NK-92 treated with Interleukin-12 subunit alpha and Interleukin-12 subunit beta, amount 100 ng/mL, for 24 hours (cell line): ENCODE data around the gene C22orf39.

Experiments used
- DNase-seq: peaks from one replicate; lab custom pipeline; 2025; lab: John Stamatoyannopoulos, UW

C22orf39 gene

DNA sequence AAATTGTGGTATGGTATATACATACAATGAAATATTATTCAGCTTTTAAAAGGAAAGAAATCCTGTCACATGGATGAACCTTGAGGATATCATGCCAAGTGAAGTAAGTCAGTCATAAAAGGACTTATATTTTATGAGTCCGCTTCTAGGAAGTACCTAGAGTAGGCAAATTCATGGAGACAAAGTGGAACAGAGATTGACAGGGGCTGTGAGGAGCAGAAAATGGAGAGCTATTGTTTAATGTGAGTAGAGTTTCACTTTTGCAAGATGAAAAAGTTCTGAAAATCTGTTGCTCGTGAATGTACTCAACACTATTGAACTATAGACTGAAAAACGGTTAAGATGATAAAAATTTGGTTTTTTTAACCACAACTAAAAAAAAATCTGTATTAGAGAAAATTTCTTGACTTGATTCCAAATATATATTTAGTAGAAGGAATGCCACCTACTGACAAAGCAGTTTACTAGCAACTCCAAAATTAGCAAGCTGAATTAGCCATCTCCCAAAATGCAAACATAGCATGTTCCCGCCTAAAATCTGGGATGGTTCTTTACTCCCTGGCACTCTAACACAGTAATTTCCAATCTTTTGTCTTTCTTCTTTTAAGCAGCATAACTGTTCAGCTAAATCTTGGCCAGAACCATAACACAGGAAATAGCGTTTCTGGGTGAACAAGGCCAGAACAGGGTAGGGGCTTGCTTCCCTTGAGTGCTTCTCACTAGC, 30.0 kb upstream of the C22orf39 start:
- DNase-seq: no peak

DNA sequence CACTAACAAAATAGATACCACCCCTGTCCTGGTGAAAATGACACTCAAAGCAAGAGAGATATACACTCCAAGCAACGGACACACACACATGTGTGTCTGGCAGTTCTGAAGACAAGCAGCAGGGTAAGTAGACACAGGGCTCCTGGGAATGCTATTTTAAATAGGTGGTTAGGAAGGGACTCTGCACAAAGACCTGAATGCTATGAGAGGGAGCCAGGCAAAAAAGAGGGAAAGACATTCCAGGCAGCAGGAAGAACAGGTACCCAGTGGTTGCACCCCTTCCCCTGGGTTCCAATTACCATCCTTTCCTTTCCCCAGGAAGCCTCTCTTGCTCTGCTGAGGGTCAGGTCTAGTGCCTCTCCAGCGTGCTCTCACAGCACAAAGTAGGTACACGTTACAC, 28.5 kb upstream of the C22orf39 start:
- DNase-seq: no peak

DNA sequence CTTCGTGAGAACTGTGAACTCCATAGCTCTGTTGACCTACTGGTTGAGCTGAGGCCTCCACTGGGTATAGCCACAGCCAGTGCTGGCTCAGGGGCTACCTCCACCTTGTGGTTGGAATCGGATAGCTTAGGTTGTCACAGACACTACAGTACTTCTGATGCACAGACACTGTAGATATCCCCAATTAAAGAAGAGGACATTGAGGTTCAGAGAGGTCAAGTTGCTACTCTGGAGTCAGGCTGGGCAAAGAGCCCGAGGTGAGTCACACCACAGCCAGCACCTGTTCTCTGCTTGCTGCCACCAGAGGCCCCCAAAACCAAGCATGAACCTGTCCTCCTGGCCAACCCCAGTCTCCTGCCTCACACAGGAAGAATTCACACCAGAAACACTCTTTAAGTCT, 26.1 kb upstream of the C22orf39 start:
- no peak for DNase-seq

GRCh38 chr22:19472233-19472632, 24.7 kb upstream of the C22orf39 start:
- DNase-seq: no peak

DNA sequence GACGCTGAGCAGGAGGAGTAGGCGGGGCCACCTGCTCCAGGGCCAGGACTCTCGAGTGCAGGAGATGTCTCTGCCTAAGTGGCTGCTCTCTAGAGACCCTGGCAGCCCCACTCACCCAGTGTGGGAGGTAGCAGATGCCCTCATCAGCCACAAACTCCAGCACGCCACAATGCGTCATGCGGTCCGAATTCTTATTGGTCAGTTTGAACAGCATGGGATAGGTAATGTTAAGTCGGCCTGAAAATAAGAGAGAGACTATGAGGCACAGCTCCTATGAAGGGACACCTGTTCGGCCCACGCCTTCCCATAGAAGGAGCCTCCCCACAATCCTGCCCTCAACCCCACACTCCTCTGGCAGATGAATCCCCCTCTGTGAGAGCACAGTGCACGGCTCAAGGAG, 24.1 kb upstream of the C22orf39 start:
- no peak for DNase-seq

DNA sequence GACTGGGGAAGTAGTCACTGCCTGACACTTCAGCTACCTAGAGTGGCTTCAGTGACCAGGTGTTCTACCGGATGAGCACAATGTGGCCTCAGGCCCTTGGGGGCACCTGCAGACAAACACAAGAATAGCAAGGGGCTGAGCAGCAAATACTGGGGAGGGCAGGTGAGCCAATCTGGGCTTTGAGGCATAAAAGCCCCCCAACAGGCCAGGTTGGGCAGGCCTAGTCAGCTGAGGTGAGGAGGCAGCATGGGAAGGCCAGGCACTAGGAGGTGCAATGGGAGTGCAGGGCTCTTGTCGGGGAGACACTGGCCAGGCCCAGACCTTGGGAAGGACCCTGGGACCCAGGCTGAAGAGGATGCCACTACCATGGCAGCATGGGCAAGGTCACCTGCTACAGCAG, 22.5 kb upstream of the C22orf39 start:
- no peak for DNase-seq

DNA sequence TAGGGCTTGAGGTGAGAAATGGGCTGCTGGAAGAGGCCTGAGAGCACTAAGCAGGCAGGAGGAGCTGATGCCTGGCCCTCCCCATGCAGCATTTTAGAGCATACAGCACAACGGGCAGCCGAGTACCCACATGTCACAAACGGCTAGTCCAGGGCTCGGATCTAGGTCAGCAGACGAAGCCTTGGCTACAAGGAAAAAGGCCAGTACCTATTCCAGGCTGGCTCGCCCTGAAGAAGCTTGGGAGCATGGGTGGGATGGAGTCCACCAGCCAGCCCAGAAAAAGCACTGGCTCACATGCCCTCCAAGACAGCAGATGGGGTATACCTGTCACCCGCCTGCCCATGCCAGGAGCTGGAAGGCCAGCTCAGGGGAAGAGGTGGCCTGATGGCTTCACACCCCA, 21.9 kb upstream of the C22orf39 start:
- no peak for DNase-seq

- no peak for DNase-seq
These were observed 20.4 kb upstream of the C22orf39 start for GRCh38 chr22:19467912-19468311.

DNA sequence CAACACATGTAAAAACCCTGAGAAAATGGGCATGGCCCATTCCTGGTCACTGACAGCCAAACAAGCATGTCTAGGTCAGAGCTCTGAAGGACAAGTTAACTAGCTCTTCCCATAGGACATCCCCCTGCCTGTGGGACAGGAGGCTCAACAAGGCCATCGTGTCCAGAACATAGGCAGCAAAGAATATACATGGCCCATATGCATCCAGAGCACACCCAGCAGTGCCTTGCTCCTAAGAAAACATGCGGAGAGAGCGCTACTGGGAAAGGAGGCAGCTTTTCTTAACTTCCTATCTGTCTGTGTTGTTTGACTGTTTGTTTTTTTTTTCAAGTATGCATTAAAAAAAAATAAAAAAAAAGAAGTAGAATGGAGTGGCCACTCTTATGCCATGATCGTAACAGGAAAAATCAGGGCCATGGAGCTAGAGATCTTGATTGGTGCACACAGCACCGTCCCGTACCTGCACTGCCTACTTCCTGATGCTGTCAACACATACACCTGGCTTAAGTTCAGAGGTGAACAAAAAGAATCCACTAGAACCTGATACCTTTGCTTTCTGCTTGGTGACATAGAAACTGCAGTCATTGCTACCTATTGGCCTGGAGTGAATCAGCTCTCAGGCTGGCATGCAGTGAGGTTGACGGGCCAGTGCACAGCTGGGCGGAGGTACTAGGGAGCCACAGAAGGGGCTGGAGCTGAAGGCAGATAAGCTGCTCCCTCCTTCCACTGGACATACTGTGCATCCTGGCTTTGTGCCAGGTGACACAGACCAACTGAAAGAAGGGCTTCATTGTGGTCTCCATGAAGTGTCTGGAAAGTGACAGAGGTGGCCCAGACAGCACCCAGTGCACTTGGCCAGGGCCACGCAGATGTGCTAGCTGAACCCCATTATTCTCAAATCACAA, 19.6 kb upstream of the C22orf39 start:
- DNase-seq: no peak

- no peak for DNase-seq
These were observed 18.7 kb upstream of the C22orf39 start for GRCh38 chr22:19466126-19466716.

- no peak for DNase-seq
These were observed 17.5 kb upstream of the C22orf39 start for GRCh38 chr22:19464975-19465374.

- no peak for DNase-seq
These were observed 17.0 kb upstream of the C22orf39 start for GRCh38 chr22:19464546-19464945.

DNA sequence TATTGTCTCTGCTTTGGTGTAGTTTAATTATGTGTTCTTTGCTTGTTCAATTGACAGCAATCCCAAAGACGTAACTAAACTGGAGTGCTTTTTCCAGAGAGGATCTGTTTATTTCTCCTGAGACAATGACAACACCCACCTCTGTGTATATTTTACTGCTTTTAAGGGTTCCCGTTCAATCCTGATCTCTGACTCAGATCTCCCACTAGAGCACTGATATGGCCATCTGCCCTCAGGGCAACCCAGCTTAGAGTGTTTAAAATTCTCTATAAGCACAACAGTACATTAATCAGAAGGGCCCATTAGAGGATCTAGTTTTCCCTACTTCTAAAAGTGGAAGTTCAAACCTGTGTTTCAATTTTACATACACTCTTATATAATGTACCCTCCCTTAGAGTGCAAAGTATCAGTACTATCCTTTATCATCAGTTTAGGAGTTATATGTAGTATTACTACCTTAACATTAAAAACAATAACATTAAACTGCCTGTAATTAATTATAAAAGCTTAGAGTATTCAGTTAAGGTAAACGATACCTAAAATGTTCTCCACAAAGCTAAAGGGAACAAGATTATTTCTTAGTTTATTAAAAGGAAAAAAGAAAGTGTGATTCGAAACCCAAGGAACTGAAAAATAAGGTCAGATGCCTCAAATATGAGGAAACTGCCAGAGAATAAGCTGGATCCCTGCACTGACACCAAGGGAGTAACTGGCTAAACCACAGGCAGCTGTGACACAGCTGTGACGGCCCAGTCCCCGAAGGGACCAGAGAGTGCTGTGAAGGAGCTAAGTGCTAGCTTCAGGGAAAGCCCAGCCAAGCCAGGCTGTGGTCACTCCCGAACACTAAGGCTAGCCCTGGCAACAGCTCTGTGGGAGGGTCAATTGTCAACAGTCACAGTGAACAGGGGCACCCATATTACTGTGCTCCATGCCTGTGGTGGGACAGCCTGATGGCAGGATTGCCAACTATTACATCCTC, 16.3 kb upstream of the C22orf39 start:
- DNase-seq: no peak

DNA sequence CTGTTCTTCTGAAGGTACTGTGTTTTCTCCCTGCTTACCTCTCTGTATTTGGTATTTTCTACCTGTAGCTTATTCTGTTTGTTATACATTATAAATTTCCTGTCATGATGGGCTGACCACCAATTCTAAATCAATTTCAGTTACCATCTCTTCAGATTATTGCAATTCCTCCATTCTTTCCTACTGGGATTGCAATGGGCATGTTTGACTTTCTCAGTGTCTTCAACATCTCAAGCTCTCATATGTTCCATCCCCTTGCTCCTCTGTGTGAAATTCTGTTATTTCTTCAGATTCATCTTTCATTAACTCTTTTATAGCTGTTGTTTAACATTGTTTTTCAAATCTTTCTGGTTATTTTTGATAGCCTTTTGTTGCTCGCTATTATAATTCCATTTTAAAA, 15.5 kb upstream of the C22orf39 start:
- no peak for DNase-seq

DNA sequence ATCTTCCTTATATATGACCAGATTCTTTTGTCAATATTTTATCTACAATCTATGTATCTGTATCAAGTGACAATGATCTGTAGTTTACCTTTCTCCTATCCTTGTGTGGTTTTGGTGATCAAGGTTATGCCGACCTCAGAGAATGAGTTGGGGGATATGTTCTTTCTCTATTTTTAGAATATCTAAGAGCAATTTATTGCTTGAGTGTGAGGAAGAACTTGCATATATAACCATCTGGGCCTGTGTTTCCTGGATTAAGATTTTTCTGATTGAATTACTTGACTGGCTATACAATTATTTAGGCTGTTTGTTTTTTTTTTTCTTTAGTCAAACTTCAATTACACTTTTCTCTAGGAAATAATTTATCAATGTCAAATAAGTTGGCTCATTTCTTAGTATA, 14.0 kb upstream of the C22orf39 start:
- no peak for DNase-seq

DNA sequence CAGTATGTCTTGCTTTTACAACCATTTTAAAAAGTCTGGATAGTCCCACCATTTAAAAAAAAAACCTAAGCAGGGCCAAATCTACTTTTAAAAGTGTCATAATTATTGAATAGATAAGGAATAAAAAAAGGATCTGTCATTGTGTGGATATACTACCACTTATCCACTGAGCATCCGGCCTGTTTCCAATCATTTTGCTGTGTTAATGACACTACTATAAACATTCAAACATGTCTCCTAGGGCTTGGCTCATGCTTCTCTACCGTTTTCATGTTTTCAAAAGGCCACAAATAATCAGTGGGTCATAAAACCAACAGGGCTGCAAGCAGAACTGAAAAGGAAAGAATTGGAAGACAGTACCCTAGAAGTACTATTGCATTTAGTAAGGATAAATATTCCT, 12.5 kb upstream of the C22orf39 start:
- DNase-seq: no peak

GRCh38 chr22:19457828-19458428, 10.4 kb upstream of the C22orf39 start:
- DNase-seq: no peak

DNA sequence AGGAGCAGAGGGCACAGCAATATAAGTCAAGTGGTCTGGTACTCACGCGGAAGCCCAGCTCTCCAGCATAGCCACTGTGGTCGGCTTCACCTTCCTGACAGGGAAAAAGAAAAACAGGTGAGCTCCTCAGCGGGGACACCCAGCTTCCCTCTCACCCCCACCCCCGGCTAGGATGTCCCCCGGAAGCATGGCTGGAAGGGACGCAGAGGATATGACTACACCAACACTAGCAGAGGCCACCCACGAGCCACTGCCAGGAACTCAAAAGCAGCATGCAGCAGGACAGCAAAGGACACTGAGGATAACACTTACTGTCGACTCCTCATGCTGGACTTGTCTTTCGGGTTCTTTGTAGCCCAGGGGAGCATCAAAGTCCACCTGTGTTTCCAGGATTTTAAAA, 9.0 kb upstream of the C22orf39 start:
- DNase-seq: no peak

- DNase-seq: no peak
These were observed 8.3 kb upstream of the C22orf39 start for GRCh38 chr22:19455585-19456370.

GRCh38 chr22:19455033-19455432, 7.5 kb upstream of the C22orf39 start:
- DNase-seq: no peak

GRCh38 chr22:19454156-19454555, 6.6 kb upstream of the C22orf39 start:
- no peak for DNase-seq
